Nephron (organoid): ENCODE results near the gene INHBC.

ENCODE experiments used
- H3K27ac Mint-ChIP-seq, 3 experiments: 2 replicates each; pipeline ENCODE4 v1.8.0; 2020; ENCODE audit warnings: mixed read lengths in 3 of 3, mild to moderate bottlenecking in 2 of 3, moderate library complexity in 1 of 3
- H3K27me3 Mint-ChIP-seq: 2 replicates; pipeline ENCODE4 v1.8.0; 2021; ENCODE audit warnings: low read depth, mild to moderate bottlenecking, moderate library complexity, mixed read lengths
- H3K36me3 Mint-ChIP-seq: 2 replicates; pipeline ENCODE4 v1.8.0; 2020; ENCODE audit warnings: low read depth, mixed read lengths
- H3K4me1 Mint-ChIP-seq: 2 replicates; pipeline ENCODE4 v1.8.0; 2020; ENCODE audit warnings: mixed read lengths
- H3K4me3 Mint-ChIP-seq, 3 experiments: 2 replicates each; pipeline ENCODE4 v1.8.0; 2020; ENCODE audit warnings: mild to moderate bottlenecking in 3 of 3, mixed read lengths in 3 of 3, moderate library complexity in 2 of 3
- H3K9me3 Mint-ChIP-seq: 2 replicates; pipeline ENCODE4 v1.8.0; 2020; ENCODE audit warnings: mixed read lengths
- TF ChIP-seq, protein P1 (sequence below), 3 experiments: fragments of 200-600 bp; sonication (generic); IDR thresholded peaks; one replicate each; pipeline ENCODE4 v1.5.0; 2021; ENCODE audit warnings: antibody characterized with exemption in 3 of 3; ENCODE audit not compliant: unreplicated experiment in 3 of 3

The INHBC gene

GRCh38 chr12:57498571-57498970 lies 64.0 kb downstream of the INHBC start:
- Mint-ChIP-seq H3K4me3 (no peak overlapping the region), H3K36me3 (peaks cover 76% of the 10 kb centered on the region), H3K27me3 (peaks cover 4% of the 10 kb centered on the region), H3K27ac (no peak overlapping the region), H3K9me3 (peaks cover 2% of the 10 kb centered on the region), H3K4me1 (no peaks in the 10 kb centered on the region)
- TF ChIP-seq, protein P1, sequence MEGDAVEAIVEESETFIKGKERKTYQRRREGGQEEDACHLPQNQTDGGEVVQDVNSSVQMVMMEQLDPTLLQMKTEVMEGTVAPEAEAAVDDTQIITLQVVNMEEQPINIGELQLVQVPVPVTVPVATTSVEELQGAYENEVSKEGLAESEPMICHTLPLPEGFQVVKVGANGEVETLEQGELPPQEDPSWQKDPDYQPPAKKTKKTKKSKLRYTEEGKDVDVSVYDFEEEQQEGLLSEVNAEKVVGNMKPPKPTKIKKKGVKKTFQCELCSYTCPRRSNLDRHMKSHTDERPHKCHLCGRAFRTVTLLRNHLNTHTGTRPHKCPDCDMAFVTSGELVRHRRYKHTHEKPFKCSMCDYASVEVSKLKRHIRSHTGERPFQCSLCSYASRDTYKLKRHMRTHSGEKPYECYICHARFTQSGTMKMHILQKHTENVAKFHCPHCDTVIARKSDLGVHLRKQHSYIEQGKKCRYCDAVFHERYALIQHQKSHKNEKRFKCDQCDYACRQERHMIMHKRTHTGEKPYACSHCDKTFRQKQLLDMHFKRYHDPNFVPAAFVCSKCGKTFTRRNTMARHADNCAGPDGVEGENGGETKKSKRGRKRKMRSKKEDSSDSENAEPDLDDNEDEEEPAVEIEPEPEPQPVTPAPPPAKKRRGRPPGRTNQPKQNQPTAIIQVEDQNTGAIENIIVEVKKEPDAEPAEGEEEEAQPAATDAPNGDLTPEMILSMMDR (IDR thresholded peaks at IDR 0.05; ENCODE audit: unreplicated experiment in 3 of 3): no peak

GRCh38 chr12:57500213-57500612 lies 65.6 kb downstream of the INHBC start:
- TF ChIP-seq, protein P1 (IDR thresholded peaks at IDR 0.05; ENCODE audit: unreplicated experiment in 3 of 3): no peak
- H3K27ac Mint-ChIP-seq: no peak overlapping the region
- H3K4me3 Mint-ChIP-seq: no peak overlapping the region
- peaks cover 2% of the 10 kb centered on the region for H3K9me3 Mint-ChIP-seq
- H3K4me1 Mint-ChIP-seq: no peaks in the 10 kb centered on the region
- peaks cover 4% of the 10 kb centered on the region for H3K27me3 Mint-ChIP-seq
- H3K36me3 Mint-ChIP-seq: peaks cover 86% of the 10 kb centered on the region
